Mucosa of rectum (tissue), 2 donors: ENCODE results near the gene INF2.

ENCODE experiments used
- H3K27ac ChIP-seq, 2 donors: one replicate each; pipeline ENCODE4 v1.7.0; 2013; ENCODE audit warnings: inconsistent platforms in 2 of 2, low read depth in 2 of 2, low read length in 2 of 2
- H3K27me3 ChIP-seq, 2 donors: one replicate each; pipeline ENCODE4 v1.7.0; 2013; ENCODE audit warnings: low read length in 2 of 2; ENCODE audit not compliant: control insufficient read depth in 2 of 2, insufficient read depth in 2 of 2
- H3K36me3 ChIP-seq, 2 donors: one replicate each; pipeline ENCODE4 v1.7.0; 2013; ENCODE audit warnings: low read length in 2 of 2; ENCODE audit not compliant: control insufficient read depth in 2 of 2, insufficient read depth in 2 of 2
- H3K4me1 ChIP-seq, 2 donors: one replicate each; pipeline ENCODE4 v1.7.0; 2013; ENCODE audit warnings: low read length in 2 of 2, mild to moderate bottlenecking in 1 of 2; ENCODE audit not compliant: control insufficient read depth in 2 of 2, insufficient read depth in 2 of 2
- H3K4me3 ChIP-seq, 2 donors: one replicate each; pipeline ENCODE4 v1.7.0; 2013; ENCODE audit warnings: low read length in 2 of 2
- H3K9ac ChIP-seq, 2 donors: one replicate each; pipeline ENCODE4 v1.7.0; 2013; ENCODE audit warnings: low read length in 2 of 2, low read depth in 1 of 2, mild to moderate bottlenecking in 1 of 2
- H3K9me3 ChIP-seq, 2 donors: one replicate each; pipeline ENCODE4 v1.7.0; 2013; ENCODE audit warnings: low read length in 2 of 2; ENCODE audit not compliant: control insufficient read depth in 2 of 2
- donor health status: healthy.
- donor health status: Normal muscosa, but diverticular disease.

The INF2 gene

DNA sequence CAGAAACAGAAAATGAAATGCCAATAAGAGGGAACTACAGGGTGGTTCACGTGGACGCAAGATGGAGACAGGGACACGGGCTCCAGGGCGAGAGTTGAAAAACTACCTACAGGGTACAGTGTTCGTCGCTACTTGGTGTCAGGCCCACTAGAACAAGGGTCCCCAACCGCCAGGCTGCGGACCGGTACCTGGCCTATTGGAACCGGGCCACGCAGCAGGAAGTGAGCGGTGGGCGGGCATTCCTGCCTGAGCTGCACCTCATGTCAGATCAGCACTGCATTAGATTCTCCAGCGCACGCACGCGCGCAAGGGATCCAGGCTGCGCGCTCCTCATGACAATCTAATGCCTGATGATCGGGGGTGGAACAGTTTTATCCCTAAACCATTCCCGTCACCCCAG is 14.8 kb downstream of the INF2 start:
- Histone ChIP-seq H3K9ac (no peak overlapping the region), H3K27ac (no peak overlapping the region), H3K36me3 (peaks cover 36 to 37% of the 10 kb centered on the region in 2 donors), H3K9me3 (no peaks in the 10 kb centered on the region), H3K27me3 (no peaks in the 10 kb centered on the region), H3K4me1 (no peaks in the 10 kb centered on the region), H3K4me3 (no peak overlapping the region)

GRCh38 chr14:104705340-104706047 is 16.1 kb downstream of the INF2 start:
- no peak overlapping the region for H3K27ac ChIP-seq
- no peaks in the 10 kb centered on the region for H3K4me1 ChIP-seq
- no peaks in the 10 kb centered on the region for H3K9me3 ChIP-seq
- H3K36me3 ChIP-seq: peaks cover 47 to 48% of the 10 kb centered on the region in 2 donors
- H3K9ac ChIP-seq: no peak overlapping the region
- no peaks in the 10 kb centered on the region for H3K27me3 ChIP-seq
- no peak overlapping the region for H3K4me3 ChIP-seq

DNA sequence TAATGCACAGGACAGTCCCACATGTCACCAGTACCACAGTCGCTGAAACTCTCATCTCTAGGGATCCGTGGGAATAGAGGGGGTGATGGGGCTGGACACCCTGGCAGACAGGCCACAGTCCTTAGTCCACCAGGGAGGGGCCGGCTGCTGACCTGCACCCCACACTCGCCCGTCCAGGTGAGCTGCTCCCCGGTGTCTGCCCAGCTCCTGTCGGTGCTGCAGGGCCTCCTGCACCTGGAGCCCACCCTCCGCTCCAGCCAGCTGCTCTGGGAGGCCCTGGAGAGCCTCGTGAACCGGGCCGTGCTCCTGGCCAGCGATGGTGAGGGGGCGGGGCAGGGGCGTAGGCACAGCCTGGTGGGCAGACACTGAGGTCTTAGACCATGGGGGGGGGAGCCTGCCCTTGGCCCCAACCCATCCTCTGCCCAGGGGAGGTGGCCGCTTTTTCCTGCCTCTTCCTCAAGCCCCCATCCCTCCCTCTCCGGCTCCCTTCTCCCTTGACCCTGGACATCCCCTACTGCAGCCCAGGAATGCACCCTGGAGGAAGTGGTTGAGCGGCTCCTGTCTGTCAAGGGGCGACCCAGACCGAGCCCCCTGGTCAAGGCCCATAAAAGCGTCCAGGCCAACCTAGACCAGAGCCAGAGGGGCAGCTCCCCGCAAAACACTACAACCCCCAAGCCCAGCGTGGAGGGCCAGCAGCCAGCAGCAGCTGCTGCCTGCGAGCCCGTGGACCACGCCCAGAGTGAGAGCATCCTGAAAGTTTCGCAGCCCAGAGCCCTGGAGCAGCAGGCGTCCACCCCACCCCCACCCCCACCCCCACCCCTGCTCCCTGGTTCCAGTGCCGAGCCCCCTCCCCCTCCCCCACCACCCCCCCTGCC is 17.6 kb downstream of the INF2 start:
- Histone ChIP-seq H3K9ac (no peak overlapping the region), H3K9me3 (no peaks in the 10 kb centered on the region), H3K27me3 (no peaks in the 10 kb centered on the region), H3K4me3 (no peak overlapping the region), H3K4me1 (no peaks in the 10 kb centered on the region), H3K27ac (no peak overlapping the region), H3K36me3 (peaks cover 52 to 63% of the 10 kb centered on the region in 2 donors)

DNA sequence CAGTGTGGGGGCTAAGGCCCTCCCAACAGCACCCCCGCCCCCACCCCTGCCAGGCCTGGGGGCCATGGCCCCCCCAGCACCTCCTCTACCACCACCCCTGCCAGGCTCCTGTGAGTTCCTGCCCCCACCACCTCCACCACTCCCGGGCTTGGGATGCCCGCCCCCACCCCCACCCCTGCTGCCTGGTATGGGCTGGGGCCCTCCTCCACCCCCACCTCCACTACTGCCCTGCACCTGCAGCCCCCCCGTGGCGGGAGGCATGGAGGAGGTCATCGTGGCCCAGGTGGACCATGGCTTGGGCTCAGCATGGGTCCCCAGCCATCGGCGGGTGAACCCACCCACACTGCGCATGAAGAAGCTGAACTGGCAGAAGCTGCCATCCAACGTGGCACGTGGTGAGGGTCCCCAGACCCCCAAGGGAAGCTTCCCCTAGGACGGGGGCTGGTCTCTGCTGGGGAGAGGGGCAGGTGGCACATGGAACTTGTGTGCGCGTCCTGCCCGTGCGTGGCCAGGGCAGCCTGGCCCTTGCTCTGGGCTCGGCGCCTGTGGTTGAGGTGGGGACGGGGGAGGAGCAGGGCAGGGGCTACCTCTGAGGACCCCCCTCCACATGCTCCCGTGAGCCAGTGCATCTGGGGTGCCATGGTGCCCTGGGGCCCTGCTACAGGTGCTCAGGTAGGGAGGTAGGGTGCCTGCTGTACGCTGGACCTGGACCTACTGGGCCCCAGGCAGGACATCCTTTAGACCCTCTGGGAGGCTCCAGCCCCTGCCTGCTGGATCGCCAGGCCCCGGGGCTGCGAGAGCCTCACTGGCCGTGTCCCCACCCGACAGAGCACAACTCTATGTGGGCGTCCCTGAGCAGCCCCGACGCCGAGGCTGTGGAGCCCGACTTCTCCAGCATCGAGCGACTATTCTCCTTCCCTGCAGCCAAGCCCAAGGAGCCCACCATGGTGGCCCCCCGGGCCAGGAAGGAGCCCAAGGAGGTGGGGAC is 18.5 kb downstream of the INF2 start:
- no peaks in the 10 kb centered on the region for H3K4me1 ChIP-seq
- no peak overlapping the region for H3K9ac ChIP-seq
- no peaks in the 10 kb centered on the region for H3K9me3 ChIP-seq
- no peak overlapping the region for H3K27ac ChIP-seq
- no peak overlapping the region for H3K4me3 ChIP-seq
- H3K36me3 ChIP-seq: peaks cover 52 to 67% of the 10 kb centered on the region in 2 donors
- H3K27me3 ChIP-seq: no peaks in the 10 kb centered on the region

DNA sequence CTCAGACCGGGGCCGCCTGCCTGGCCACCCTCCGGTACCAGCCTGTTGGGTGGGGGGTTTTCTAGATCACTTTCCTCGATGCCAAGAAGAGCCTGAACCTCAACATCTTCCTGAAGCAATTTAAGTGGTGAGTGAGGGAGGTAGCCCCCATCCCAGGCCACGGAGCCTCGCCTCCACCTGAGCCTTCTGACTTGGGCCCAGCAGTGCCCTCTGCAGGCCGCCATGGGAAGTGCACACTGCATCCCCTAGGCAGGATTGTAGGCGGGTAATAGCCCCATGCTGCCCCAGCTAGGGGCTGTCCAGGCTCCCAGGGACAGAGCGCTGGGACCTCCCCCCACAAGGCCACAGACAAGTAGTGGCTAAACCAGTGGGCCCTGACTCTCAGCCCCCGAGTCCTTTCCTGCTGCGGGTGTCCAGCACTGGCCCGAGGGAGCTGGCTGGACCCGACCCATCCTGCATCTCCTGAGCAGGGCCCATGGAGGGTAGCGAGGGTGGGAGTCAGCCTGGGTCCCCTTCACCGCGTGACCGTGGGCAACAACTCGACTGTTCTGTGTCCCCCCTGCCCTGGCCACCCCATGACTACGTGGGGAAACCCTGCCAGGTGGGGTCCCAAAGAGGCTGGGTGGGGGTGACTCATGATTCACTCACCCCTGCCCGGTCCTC is 19.3 kb downstream of the INF2 start:
- H3K36me3 ChIP-seq: peaks cover 49 to 67% of the 10 kb centered on the region in 2 donors
- no peak overlapping the region for H3K9ac ChIP-seq
- no peak overlapping the region for H3K4me3 ChIP-seq
- no peaks in the 10 kb centered on the region for H3K27me3 ChIP-seq
- H3K4me1 ChIP-seq: no peaks in the 10 kb centered on the region
- H3K9me3 ChIP-seq: no peaks in the 10 kb centered on the region
- H3K27ac ChIP-seq: no peak overlapping the region

- peaks cover 49 to 63% of the 10 kb centered on the region in 2 donors for H3K36me3 ChIP-seq
- no peak overlapping the region for H3K4me3 ChIP-seq
- H3K27me3 ChIP-seq: no peaks in the 10 kb centered on the region
- H3K9ac ChIP-seq: no peak overlapping the region
- no peak overlapping the region for H3K27ac ChIP-seq
- H3K9me3 ChIP-seq: no peaks in the 10 kb centered on the region
- H3K4me1 ChIP-seq: no peaks in the 10 kb centered on the region
These were observed 20.1 kb downstream of the INF2 start for GRCh38 chr14:104709387-104710039.

DNA sequence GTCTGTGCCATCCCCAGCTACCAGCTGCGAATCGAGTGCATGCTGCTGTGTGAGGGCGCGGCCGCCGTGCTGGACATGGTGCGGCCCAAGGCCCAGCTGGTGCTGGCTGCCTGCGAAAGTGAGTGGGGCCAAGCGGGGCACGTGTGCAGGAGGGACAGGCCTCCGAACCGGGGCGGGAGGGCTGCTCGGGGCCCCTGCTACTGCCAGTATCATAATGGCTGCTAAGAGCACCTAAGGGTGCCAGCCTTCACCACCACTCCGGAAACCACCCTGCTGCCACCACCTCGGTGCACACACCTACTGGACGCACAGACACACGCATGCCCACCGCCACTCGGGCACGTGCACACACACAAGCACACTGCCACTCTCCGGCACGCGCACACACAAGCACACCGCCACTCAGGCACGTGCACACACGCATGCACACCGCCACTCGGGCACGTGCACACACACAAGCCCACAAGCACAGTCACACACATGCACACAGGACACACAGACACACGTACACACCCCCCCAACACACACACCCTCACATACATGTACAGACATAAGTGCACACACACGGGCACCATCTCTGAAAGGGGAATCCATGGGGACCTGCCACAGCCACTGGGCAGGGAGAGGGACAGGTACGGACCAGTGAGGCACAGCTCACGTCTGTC is 20.8 kb downstream of the INF2 start:
- Histone ChIP-seq H3K4me3 (no peak overlapping the region), H3K36me3 (peaks cover 52 to 66% of the 10 kb centered on the region in 2 donors), H3K9ac (no peak overlapping the region), H3K4me1 (no peaks in the 10 kb centered on the region), H3K27ac (no peak overlapping the region), H3K27me3 (no peaks in the 10 kb centered on the region), H3K9me3 (no peaks in the 10 kb centered on the region)

- Histone ChIP-seq H3K9me3 (no peaks in the 10 kb centered on the region), H3K4me3 (no peak overlapping the region), H3K27ac (no peak overlapping the region), H3K9ac (no peak overlapping the region), H3K27me3 (no peaks in the 10 kb centered on the region), H3K36me3 (peaks cover 58 to 75% of the 10 kb centered on the region in 2 donors), H3K4me1 (no peaks in the 10 kb centered on the region)
These were observed 23.7 kb downstream of the INF2 start for GRCh38 chr14:104712881-104713734.
